ENCODE measurements around the gene CD274. TPM values are rescaled to one million over a fixed set of nuclear protein-coding genes. Genes with fewer than 3 reads are reported as not detected.

The CD274 gene
- total RNA-seq, 1 experiment from 2014 or later = 0.62 TPM

DNA sequence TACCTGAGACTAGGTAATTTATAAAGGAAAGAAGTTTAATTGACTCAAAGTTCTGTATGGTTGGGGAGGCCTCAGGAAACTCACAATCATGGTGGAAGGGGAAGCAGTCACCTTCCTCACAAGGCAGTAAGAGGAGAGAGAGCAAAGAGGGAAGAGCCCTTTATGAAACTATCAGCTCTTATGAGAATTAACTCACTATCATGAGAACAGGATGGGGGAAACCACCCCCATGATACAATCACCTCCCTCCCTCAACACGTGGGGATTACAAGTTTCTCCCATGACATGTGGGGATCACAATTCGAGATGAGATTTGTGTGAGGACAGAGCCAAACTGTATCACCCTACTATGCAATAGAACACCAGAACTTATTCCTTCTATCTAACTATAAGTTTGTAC lies 27.9 kb downstream of the CD274 start:
- Histone ChIP-seq H3K9me3 (ENCODE audit: low read depth, low read length, poor library complexity, severe bottlenecking) (no peaks in the 10 kb centered on the region), H3K4me3 (ENCODE audit: low read depth, low read length, poor library complexity, severe bottlenecking) (no peak overlapping the region), H3K36me3 (ENCODE audit: insufficient read depth, low read length, poor library complexity, severe bottlenecking) (no peaks in the 10 kb centered on the region), H3K27ac (ENCODE audit: low read depth, low read length, poor library complexity, severe bottlenecking) (no peak overlapping the region), H3K4me1 (ENCODE audit: insufficient read depth, low read length, poor library complexity, severe bottlenecking) (no peaks in the 10 kb centered on the region), H3K27me3 (replicated peaks; ENCODE audit: insufficient read depth, low read depth, low read length, poor library complexity) (no peaks in the 10 kb centered on the region)
- BruUV-seq (replicated peaks) = no TSS peak
- POLR2A ChIA-PET (ENCODE audit: low non-redundant PET) = no interaction called here
- intact Hi-C loops (cut with micrococcal nuclease; ENCODE audit: unreplicated experiment) = no loop called here
- TF ChIP-seq, protein P1, sequence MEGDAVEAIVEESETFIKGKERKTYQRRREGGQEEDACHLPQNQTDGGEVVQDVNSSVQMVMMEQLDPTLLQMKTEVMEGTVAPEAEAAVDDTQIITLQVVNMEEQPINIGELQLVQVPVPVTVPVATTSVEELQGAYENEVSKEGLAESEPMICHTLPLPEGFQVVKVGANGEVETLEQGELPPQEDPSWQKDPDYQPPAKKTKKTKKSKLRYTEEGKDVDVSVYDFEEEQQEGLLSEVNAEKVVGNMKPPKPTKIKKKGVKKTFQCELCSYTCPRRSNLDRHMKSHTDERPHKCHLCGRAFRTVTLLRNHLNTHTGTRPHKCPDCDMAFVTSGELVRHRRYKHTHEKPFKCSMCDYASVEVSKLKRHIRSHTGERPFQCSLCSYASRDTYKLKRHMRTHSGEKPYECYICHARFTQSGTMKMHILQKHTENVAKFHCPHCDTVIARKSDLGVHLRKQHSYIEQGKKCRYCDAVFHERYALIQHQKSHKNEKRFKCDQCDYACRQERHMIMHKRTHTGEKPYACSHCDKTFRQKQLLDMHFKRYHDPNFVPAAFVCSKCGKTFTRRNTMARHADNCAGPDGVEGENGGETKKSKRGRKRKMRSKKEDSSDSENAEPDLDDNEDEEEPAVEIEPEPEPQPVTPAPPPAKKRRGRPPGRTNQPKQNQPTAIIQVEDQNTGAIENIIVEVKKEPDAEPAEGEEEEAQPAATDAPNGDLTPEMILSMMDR (conservative IDR thresholded peaks at IDR 0.05; ENCODE audit: low read depth, low read length) = no peak
- TF ChIP-seq EZH2 (IDR thresholded peaks at IDR 0.05; ENCODE audit: borderline replicate concordance, low read depth, low read length, poor library complexity, severe bottlenecking) = no peak
- CTCF ChIA-PET = no interaction called here
- no peak for DNase-seq (ENCODE audit: low spot score)

DNA sequence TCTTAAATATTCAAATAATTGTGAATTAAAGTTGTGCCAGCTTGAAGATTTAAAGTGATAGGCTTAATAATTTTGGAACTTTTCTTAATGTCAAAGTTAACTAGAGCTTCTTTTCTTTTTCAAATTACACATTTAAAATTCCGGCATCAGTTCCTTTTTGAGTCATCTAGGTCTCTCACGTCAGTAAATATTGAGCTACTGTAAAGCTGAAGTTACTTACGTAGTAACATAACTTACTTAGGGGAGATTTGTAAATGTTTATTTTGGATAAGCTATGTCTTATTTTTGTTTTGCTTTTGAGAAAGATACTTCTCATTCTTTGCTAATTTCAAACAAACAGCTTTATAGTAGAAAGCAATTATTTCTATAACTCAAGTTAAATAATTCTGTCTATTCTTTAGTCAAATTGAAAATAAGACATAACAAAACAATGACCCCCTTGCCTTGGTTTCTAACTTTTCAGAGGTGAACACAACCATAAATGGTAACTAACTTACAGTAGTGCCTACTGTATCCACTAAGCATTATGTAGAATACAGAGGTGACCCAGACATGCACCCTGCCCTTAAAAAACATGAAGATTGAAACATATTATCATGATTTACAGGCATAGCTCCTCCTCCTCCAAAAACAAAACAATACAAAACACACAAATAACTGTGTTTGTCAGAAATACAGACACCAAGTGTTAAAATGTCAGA lies 29.8 kb downstream of the CD274 start:
- DNase-seq (ENCODE audit: low spot score) = no peak
- Histone ChIP-seq H3K9me3 (ENCODE audit: low read depth, low read length, poor library complexity, severe bottlenecking) (no peaks in the 10 kb centered on the region), H3K4me3 (ENCODE audit: low read depth, low read length, poor library complexity, severe bottlenecking) (no peak overlapping the region), H3K36me3 (ENCODE audit: insufficient read depth, low read length, poor library complexity, severe bottlenecking) (no peaks in the 10 kb centered on the region), H3K27me3 (replicated peaks; ENCODE audit: insufficient read depth, low read depth, low read length, poor library complexity) (no peaks in the 10 kb centered on the region), H3K4me1 (ENCODE audit: insufficient read depth, low read length, poor library complexity, severe bottlenecking) (no peaks in the 10 kb centered on the region), H3K27ac (ENCODE audit: low read depth, low read length, poor library complexity, severe bottlenecking) (no peak overlapping the region)
- POLR2A ChIA-PET (ENCODE audit: low non-redundant PET) = no interaction called here
- BruUV-seq (replicated peaks) = no TSS peak
- intact Hi-C loops (cut with micrococcal nuclease; ENCODE audit: unreplicated experiment) = no loop called here
- CTCF ChIA-PET = no interaction called here
- no peak for TF ChIP-seq EZH2 (IDR thresholded peaks at IDR 0.05; ENCODE audit: borderline replicate concordance, low read depth, low read length, poor library complexity, severe bottlenecking)
- TF ChIP-seq, protein P1 (conservative IDR thresholded peaks at IDR 0.05; ENCODE audit: low read depth, low read length) = no peak

DNA sequence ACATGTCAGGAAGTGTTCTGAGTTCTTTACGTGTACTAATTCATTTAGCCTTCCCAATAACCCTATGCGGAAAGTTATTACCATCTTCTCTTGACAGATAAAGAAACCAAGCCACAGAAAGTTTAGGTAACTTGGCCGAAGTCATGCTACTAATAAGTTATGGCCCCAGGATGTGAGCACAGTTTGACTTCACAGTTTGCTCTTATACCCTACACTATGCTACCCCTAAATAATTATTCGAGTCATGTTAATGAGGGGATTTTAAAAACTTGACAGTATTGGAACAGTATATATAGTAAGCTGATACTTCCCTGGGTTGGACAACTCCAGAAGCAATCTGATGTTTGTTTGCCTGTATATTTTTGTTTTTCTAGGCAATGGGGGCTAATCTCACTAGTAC lies 30.6 kb downstream of the CD274 start:
- Histone ChIP-seq H3K4me3 (ENCODE audit: low read depth, low read length, poor library complexity, severe bottlenecking) (no peak overlapping the region), H3K27me3 (replicated peaks; ENCODE audit: insufficient read depth, low read depth, low read length, poor library complexity) (no peaks in the 10 kb centered on the region), H3K36me3 (ENCODE audit: insufficient read depth, low read length, poor library complexity, severe bottlenecking) (no peaks in the 10 kb centered on the region), H3K9me3 (ENCODE audit: low read depth, low read length, poor library complexity, severe bottlenecking) (no peaks in the 10 kb centered on the region), H3K4me1 (ENCODE audit: insufficient read depth, low read length, poor library complexity, severe bottlenecking) (no peaks in the 10 kb centered on the region), H3K27ac (ENCODE audit: low read depth, low read length, poor library complexity, severe bottlenecking) (no peak overlapping the region)
- POLR2A ChIA-PET (ENCODE audit: low non-redundant PET) = no interaction called here
- TF ChIP-seq EZH2 (IDR thresholded peaks at IDR 0.05; ENCODE audit: borderline replicate concordance, low read depth, low read length, poor library complexity, severe bottlenecking) = no peak
- TF ChIP-seq, protein P1 (conservative IDR thresholded peaks at IDR 0.05; ENCODE audit: low read depth, low read length) = no peak
- DNase-seq (ENCODE audit: low spot score) = no peak
- CTCF ChIA-PET = no interaction called here
- intact Hi-C loops (cut with micrococcal nuclease; ENCODE audit: unreplicated experiment) = no loop called here
- no TSS peak for BruUV-seq (replicated peaks)

Data from A673 (cell line).